ENCODE results near the gene ZNF550. TPM values are rescaled to one million over a fixed set of nuclear protein-coding genes. Genes with fewer than 3 reads are reported as not detected.
"Not testable (repeated sequence)": the region's sequence is repeated elsewhere in the genome, so short reads cannot be mapped to it uniquely, and the experiment has no call there.

Gene ZNF550
- total RNA-seq, 2 experiments from 2014 or later, result 15.7 to 20.0 TPM

DNA sequence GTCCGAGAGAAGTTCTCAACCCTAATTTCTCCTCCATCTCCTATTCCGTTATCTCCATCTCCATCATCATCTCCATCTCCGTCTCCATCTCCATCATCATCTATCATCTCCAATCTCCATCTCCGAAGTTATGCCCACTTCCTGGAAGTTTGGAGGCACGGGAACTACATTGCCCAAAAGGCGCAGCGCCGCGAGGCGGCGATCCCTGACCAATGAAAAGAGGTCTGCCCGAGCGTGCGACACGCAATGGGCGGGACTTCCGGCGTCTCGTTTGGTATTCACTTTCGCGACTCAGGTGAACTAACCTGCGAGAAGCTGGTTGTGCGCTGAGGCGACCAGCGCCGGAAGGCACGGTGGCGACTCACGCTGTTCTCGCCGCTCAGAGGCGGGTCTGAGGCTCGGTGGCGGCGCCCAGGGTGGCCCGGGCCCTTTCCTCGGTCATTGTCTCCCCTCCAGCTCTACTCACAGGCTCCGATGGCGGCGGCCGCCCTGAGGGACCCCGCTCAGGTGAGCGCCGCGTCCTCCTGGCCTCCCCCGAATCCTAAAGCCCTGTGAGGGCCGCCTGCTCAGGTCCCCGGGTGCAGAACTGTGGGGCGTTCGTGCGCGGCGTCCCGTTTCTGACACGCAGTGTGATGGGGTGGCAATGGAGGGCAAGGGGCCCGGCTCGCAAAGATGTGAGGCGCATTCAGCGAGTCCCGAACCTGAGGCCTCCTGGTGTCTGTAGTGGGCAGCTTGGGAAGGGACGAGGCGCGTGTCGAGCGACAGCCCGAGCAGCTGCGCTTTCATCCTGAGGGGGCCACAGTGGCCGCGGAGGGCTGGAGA is 72.0 kb downstream of the ZNF550 start, which contains the start of gene ZNF419:
TSS of gene ZNF419 (plus strand) at position 274 of the 822 bp plus-strand sequence. CDS start at position 475, 201 bp downstream.
- Histone ChIP-seq H3K4me1 (ENCODE audit: insufficient read depth, low read length) (peaks cover 16% of the 10 kb centered on the region), H3K9me3 (ENCODE audit: control insufficient read depth in 1 of 2, insufficient read depth in 1 of 2, low read length in 2 of 2) (peaks cover 6 to 20% of the 10 kb centered on the region in 2 experiments), H3K27ac (ENCODE audit: low read depth in 1 of 2, low read length in 2 of 2) (peak within 1 kb of the TSS; percentile 65 to 79), H3K36me3 (ENCODE audit: insufficient read depth, low read length) (peaks cover 20% of the 10 kb centered on the region), H3K4me3 (ENCODE audit: low read length) (peak within 1 kb of the TSS; percentile 80)
- Mint-ChIP-seq H3K36me3 (ENCODE audit: low read depth) (peaks cover 53% of the 10 kb centered on the region), H3K27ac (peak within 1 kb of the TSS; percentile 57), H3K4me3 (peak within 1 kb of the TSS; percentile 88), H3K4me1 (ENCODE audit: low read depth) (peaks cover 19% of the 10 kb centered on the region), H3K9me3 (peaks cover 24% of the 10 kb centered on the region)
- ChIA-PET CTCF (interaction anchor here (1.2 to 2.6 kb wide), 2 partner anchors 9 to 11 kb away, joined by 3 to 9 read pairs; partner anchors contain the start of gene ZNF772), POLR2A (interaction anchor here (0.6 to 1.7 kb wide), 15 partner anchors 10 to 1032 kb away, joined by 3 to 10 read pairs (median 4); partner anchors contain the start of genes ZBTB45, ZNF154, ZNF211 and ZNF264)
- DNase-seq (peak; percentile 90 to 98 (median 95)), ATAC-seq (ENCODE audit: poor library complexity) (peak; percentile 97)
- intact Hi-C loops (cut with DNase I, micrococcal nuclease), result loop anchor here in 1 of 2 experiments (2.0 to 5.0 kb wide), 2 partner anchors 39 to 75 kb away; partner anchors contain the start of genes ZNF17 and ZNF549
- not testable (repeated sequence) for H3K27me3 Mint-ChIP-seq; H3K27me3 ChIP-seq (ENCODE audit: control insufficient read depth in 1 of 2, insufficient read depth in 2 of 2, low read length in 2 of 2)

Other genes starting within 250 kb of the ZNF550 start
- 1 to 10 TPM; 4.0 to 4.3 TPM for gene ZNF543, start 239.4 kb downstream of the ZNF550 start, total RNA-seq
- gene ZNF304, start 208.6 kb downstream of the ZNF550 start, total RNA-seq, result 1 to 10 TPM; 4.9 to 5.4 TPM
- 10 to 100 TPM; 11.5 to 12.7 TPM for gene TRAPPC2B, start 196.3 kb downstream of the ZNF550 start, total RNA-seq
- gene ZNF547, start 196.3 kb downstream of the ZNF550 start, total RNA-seq, result 1 to 10 TPM; 1.4 to 2.1 TPM
- 10 to 100 TPM; 68.3 to 70.4 TPM for gene ZNF548, start 170.0 kb downstream of the ZNF550 start, total RNA-seq
- gene ZNF17, start 148.7 kb downstream of the ZNF550 start, total RNA-seq, result 1 to 10 TPM; 9.3 to 10.0 TPM
- gene ZNF749, start 124.5 kb downstream of the ZNF550 start, total RNA-seq, result 1 to 10 TPM; 5.7 to 6.2 TPM
- gene VN1R1, start 102.7 kb downstream of the ZNF550 start, total RNA-seq, result under 1 TPM; 0.11 to 0.16 TPM
- 1 to 10 TPM; 2.5 to 3.2 TPM for gene ZNF772, start 82.3 kb downstream of the ZNF550 start, total RNA-seq
- 1 to 10 TPM; 8.3 to 9.2 TPM for gene ZNF419, start 72.1 kb downstream of the ZNF550 start, total RNA-seq
- gene ZNF773, start 59.9 kb downstream of the ZNF550 start, total RNA-seq, result 10 to 100 TPM; 20.3 to 22.3 TPM
- gene ZNF549, start 32.5 kb downstream of the ZNF550 start, total RNA-seq, result 10 to 100 TPM; 10.1 to 11.1 TPM
- gene ZNF416, start 19.0 kb upstream of the ZNF550 start, total RNA-seq, result 1 to 10 TPM; 5.2 to 5.7 TPM
- 1 to 10 TPM; 6.9 to 7.1 TPM for gene ZIK1, start 24.3 kb upstream of the ZNF550 start, total RNA-seq
- 1 to 10 TPM; 2.7 to 3.4 TPM for gene ZNF530, start 40.0 kb upstream of the ZNF550 start, total RNA-seq
- gene ZNF134, start 54.4 kb upstream of the ZNF550 start, total RNA-seq, result 10 to 100 TPM; 24.6 to 25.7 TPM
- 10 to 100 TPM; 29.3 to 30.5 TPM for gene ZNF211, start 73.3 kb upstream of the ZNF550 start, total RNA-seq
- not detected for gene ZSCAN4, start 109.1 kb upstream of the ZNF550 start, total RNA-seq
- 10 to 100 TPM; 11.4 to 11.6 TPM for gene ZNF551, start 122.1 kb upstream of the ZNF550 start, total RNA-seq
- 10 to 100 TPM; 16.9 to 18.0 TPM for gene ZNF154, start 149.3 kb upstream of the ZNF550 start, total RNA-seq
- 10 to 100 TPM; 12.3 to 12.4 TPM for gene ZNF671, start 167.8 kb upstream of the ZNF550 start, total RNA-seq
- gene ZNF776, start 187.0 kb upstream of the ZNF550 start, total RNA-seq, result 10 to 100 TPM; 21.7 to 28.4 TPM
- gene ZNF586, start 209.8 kb upstream of the ZNF550 start, total RNA-seq, result 10 to 100 TPM; 51.1 to 53.4 TPM

All from CD4-positive, alpha-beta T cell (primary cell).